ENCODE results near the gene BRPF1.

DNA sequence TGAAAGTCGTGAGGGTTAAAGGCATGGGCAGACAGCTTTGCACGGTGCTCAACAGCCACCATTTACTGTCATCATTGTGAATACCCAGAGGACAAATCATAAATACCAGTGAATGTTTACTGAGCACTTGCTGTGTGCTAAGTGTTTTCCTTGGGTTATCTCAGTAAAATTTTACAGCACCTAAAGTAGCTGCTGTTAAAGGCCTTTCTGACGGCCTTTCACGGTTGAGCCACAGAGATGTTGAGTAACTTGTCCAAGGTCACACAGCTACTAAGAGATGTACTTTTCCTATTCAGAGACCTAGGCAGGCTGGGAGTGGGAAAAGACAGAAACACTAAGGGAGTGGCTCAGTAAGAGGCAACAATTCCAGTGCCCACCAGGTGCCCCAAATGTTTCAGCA is 28.3 kb upstream of the BRPF1 start:
- TF ChIP-seq GABPA (IDR thresholded peaks at IDR 0.05; ENCODE audit: low read depth) (no peak), POLR2AphosphoS5 (IDR thresholded peaks at IDR 0.05; ENCODE audit: low read depth, low read length) (no peak), EP300 (IDR thresholded peaks at IDR 0.05; ENCODE audit: borderline replicate concordance in 1 of 2, low read depth in 1 of 2, low read length in 1 of 2) (no peak), CHD2 (IDR thresholded peaks at IDR 0.05; ENCODE audit: low read length, partially characterized antibody) (no peak), EZH2phosphoT487 (IDR thresholded peaks at IDR 0.05; ENCODE audit: borderline replicate concordance, low read depth) (no peak), MXI1 (IDR thresholded peaks at IDR 0.05; ENCODE audit: low read depth, low read length) (no peak), JUND (IDR thresholded peaks at IDR 0.05) (no peak), SMC3 (IDR thresholded peaks at IDR 0.05; ENCODE audit: low read depth, low read length) (no peak), TAF1 (IDR thresholded peaks at IDR 0.05; ENCODE audit: borderline replicate concordance, low read depth, low read length) (no peak)
- TF ChIP-seq, protein P1, sequence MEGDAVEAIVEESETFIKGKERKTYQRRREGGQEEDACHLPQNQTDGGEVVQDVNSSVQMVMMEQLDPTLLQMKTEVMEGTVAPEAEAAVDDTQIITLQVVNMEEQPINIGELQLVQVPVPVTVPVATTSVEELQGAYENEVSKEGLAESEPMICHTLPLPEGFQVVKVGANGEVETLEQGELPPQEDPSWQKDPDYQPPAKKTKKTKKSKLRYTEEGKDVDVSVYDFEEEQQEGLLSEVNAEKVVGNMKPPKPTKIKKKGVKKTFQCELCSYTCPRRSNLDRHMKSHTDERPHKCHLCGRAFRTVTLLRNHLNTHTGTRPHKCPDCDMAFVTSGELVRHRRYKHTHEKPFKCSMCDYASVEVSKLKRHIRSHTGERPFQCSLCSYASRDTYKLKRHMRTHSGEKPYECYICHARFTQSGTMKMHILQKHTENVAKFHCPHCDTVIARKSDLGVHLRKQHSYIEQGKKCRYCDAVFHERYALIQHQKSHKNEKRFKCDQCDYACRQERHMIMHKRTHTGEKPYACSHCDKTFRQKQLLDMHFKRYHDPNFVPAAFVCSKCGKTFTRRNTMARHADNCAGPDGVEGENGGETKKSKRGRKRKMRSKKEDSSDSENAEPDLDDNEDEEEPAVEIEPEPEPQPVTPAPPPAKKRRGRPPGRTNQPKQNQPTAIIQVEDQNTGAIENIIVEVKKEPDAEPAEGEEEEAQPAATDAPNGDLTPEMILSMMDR (IDR thresholded peaks at IDR 0.05) = no peak
- TF ChIP-seq, protein P2, sequence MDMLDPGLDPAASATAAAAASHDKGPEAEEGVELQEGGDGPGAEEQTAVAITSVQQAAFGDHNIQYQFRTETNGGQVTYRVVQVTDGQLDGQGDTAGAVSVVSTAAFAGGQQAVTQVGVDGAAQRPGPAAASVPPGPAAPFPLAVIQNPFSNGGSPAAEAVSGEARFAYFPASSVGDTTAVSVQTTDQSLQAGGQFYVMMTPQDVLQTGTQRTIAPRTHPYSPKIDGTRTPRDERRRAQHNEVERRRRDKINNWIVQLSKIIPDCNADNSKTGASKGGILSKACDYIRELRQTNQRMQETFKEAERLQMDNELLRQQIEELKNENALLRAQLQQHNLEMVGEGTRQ (IDR thresholded peaks at IDR 0.05; ENCODE audit: borderline replicate concordance, low read depth, low read length) = no peak
- TF ChIP-seq, protein P3, sequence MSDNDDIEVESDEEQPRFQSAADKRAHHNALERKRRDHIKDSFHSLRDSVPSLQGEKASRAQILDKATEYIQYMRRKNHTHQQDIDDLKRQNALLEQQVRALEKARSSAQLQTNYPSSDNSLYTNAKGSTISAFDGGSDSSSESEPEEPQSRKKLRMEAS (IDR thresholded peaks at IDR 0.05; ENCODE audit: low read depth) = no peak
- TF ChIP-seq, protein P4, sequence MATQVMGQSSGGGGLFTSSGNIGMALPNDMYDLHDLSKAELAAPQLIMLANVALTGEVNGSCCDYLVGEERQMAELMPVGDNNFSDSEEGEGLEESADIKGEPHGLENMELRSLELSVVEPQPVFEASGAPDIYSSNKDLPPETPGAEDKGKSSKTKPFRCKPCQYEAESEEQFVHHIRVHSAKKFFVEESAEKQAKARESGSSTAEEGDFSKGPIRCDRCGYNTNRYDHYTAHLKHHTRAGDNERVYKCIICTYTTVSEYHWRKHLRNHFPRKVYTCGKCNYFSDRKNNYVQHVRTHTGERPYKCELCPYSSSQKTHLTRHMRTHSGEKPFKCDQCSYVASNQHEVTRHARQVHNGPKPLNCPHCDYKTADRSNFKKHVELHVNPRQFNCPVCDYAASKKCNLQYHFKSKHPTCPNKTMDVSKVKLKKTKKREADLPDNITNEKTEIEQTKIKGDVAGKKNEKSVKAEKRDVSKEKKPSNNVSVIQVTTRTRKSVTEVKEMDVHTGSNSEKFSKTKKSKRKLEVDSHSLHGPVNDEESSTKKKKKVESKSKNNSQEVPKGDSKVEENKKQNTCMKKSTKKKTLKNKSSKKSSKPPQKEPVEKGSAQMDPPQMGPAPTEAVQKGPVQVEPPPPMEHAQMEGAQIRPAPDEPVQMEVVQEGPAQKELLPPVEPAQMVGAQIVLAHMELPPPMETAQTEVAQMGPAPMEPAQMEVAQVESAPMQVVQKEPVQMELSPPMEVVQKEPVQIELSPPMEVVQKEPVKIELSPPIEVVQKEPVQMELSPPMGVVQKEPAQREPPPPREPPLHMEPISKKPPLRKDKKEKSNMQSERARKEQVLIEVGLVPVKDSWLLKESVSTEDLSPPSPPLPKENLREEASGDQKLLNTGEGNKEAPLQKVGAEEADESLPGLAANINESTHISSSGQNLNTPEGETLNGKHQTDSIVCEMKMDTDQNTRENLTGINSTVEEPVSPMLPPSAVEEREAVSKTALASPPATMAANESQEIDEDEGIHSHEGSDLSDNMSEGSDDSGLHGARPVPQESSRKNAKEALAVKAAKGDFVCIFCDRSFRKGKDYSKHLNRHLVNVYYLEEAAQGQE (IDR thresholded peaks at IDR 0.05; ENCODE audit: low read depth, low read length) = 0 out of 2 replicates have a peak, but pooled peaks have one; percentile 3
